Measurements from ENCODE around the gene COLGALT1.
"Not testable (repeated sequence)": the region's sequence is repeated elsewhere in the genome, so short reads cannot be mapped to it uniquely, and the experiment has no call there.

Gene COLGALT1

GRCh38 chr19:17582613-17583012 is 27.2 kb downstream of the COLGALT1 start:
- Histone ChIP-seq H3K79me2 (ENCODE audit: control insufficient read depth, low read length) (no peaks in the 10 kb centered on the region), H3K9me3 (ENCODE audit: control insufficient read depth, insufficient read depth, low read length) (no peaks in the 10 kb centered on the region)

GRCh38 chr19:17584132-17584531 is 28.7 kb downstream of the COLGALT1 start:
- Histone ChIP-seq H3K79me2 (ENCODE audit: control insufficient read depth, low read length) (no peaks in the 10 kb centered on the region), H3K27me3 (ENCODE audit: control insufficient read depth, low read length) (no peaks in the 10 kb centered on the region), H4K20me1 (ENCODE audit: control insufficient read depth, insufficient read depth, low read depth, low read length) (peaks cover 9% of the 10 kb centered on the region; the same call in 1 of the 2 replicates), H3F3A (ENCODE audit: control insufficient read depth, insufficient read depth) (no peaks in the 10 kb centered on the region), H3K36me3 (ENCODE audit: control insufficient read depth, low read length) (peaks cover 39% of the 10 kb centered on the region), H3K4me2 (ENCODE audit: low read length) (no peak overlapping the region), H3K4me3 (ENCODE audit: low read length) (no peak overlapping the region), H3K9me3 (ENCODE audit: control insufficient read depth, insufficient read depth, low read length) (no peaks in the 10 kb centered on the region), H3K27ac (ENCODE audit: low read depth, low read length) (no peak overlapping the region), H3K4me1 (ENCODE audit: control insufficient read depth, low read length) (peaks cover 8% of the 10 kb centered on the region), H3K9me2 (replicated peaks; ENCODE audit: control insufficient read depth, low read length) (no peaks in the 10 kb centered on the region)
- no peak for TF ChIP-seq EZH2phosphoT487 (IDR thresholded peaks at IDR 0.05; ENCODE audit: borderline replicate concordance, low read length)
- TF ChIP-seq CTCF (IDR thresholded peaks at IDR 0.05; ENCODE audit: low read depth, low read length, poor library complexity, severe bottlenecking), result no peak

More at GRCh38 chr19:17582613-17583012, 27.2 kb downstream of the COLGALT1 start:
- H3K36me3 ChIP-seq (ENCODE audit: control insufficient read depth, low read length), result peaks cover 47% of the 10 kb centered on the region
- no peaks in the 10 kb centered on the region; the same call in 1 of the 2 replicates for H3F3A ChIP-seq (ENCODE audit: control insufficient read depth, insufficient read depth)
- no peaks in the 10 kb centered on the region for H3K27me3 ChIP-seq (ENCODE audit: control insufficient read depth, low read length)
- no peaks in the 10 kb centered on the region for H3K9me2 ChIP-seq (replicated peaks; ENCODE audit: control insufficient read depth, low read length)
- no peak overlapping the region for H3K27ac ChIP-seq (ENCODE audit: low read depth, low read length)
- H3K4me3 ChIP-seq (ENCODE audit: low read length), result no peak overlapping the region
- no peak overlapping the region for H3K4me2 ChIP-seq (ENCODE audit: low read length)
- TF ChIP-seq EZH2phosphoT487 (IDR thresholded peaks at IDR 0.05; ENCODE audit: borderline replicate concordance, low read length) (no peak), CTCF (IDR thresholded peaks at IDR 0.05; ENCODE audit: low read depth, low read length, poor library complexity, severe bottlenecking) (peak; percentile 15)
- H4K20me1 ChIP-seq (ENCODE audit: control insufficient read depth, insufficient read depth, low read depth, low read length), result peaks cover 9% of the 10 kb centered on the region; the same call in 1 of the 2 replicates
- H3K4me1 ChIP-seq (ENCODE audit: control insufficient read depth, low read length), result peaks cover 8% of the 10 kb centered on the region

GRCh38 chr19:17585395-17585794 is 29.9 kb downstream of the COLGALT1 start:
- H3K27me3 ChIP-seq (ENCODE audit: control insufficient read depth, low read length); H4K20me1 ChIP-seq (ENCODE audit: control insufficient read depth, insufficient read depth, low read depth, low read length); H3K9me2 ChIP-seq (replicated peaks; ENCODE audit: control insufficient read depth, low read length); H3K27ac ChIP-seq (ENCODE audit: low read depth, low read length); H3K4me1 ChIP-seq (ENCODE audit: control insufficient read depth, low read length); H3K4me3 ChIP-seq (ENCODE audit: low read length); H3K79me2 ChIP-seq (ENCODE audit: control insufficient read depth, low read length); H3F3A ChIP-seq (ENCODE audit: control insufficient read depth, insufficient read depth); H3K4me2 ChIP-seq (ENCODE audit: low read length); H3K9me3 ChIP-seq (ENCODE audit: control insufficient read depth, insufficient read depth, low read length): not testable (repeated sequence)
- peaks cover 26% of the 10 kb centered on the region for H3K36me3 ChIP-seq (ENCODE audit: control insufficient read depth, low read length)

- H3K27ac ChIP-seq (ENCODE audit: low read depth, low read length), result no peak overlapping the region
- H3K9me3 ChIP-seq (ENCODE audit: control insufficient read depth, insufficient read depth, low read length), result no peaks in the 10 kb centered on the region
- no peaks in the 10 kb centered on the region for H4K20me1 ChIP-seq (ENCODE audit: control insufficient read depth, insufficient read depth, low read depth, low read length)
- 0 out of 2 replicates have a peak, but pooled peaks cover 3% of the 10 kb centered on the region for H3K27me3 ChIP-seq (ENCODE audit: control insufficient read depth, low read length)
- H3F3A ChIP-seq (ENCODE audit: control insufficient read depth, insufficient read depth), result no peaks in the 10 kb centered on the region
- no peaks in the 10 kb centered on the region for H3K36me3 ChIP-seq (ENCODE audit: control insufficient read depth, low read length)
- TF ChIP-seq EZH2phosphoT487 (IDR thresholded peaks at IDR 0.05; ENCODE audit: borderline replicate concordance, low read length), result no peak
- TF ChIP-seq CTCF (IDR thresholded peaks at IDR 0.05; ENCODE audit: low read depth, low read length, poor library complexity, severe bottlenecking), result no peak
- no peaks in the 10 kb centered on the region for H3K79me2 ChIP-seq (ENCODE audit: control insufficient read depth, low read length)
- H3K4me2 ChIP-seq (ENCODE audit: low read length), result no peak overlapping the region
- no peak overlapping the region for H3K4me3 ChIP-seq (ENCODE audit: low read length)
- no peaks in the 10 kb centered on the region for H3K4me1 ChIP-seq (ENCODE audit: control insufficient read depth, low read length)
- no peaks in the 10 kb centered on the region for H3K9me2 ChIP-seq (replicated peaks; ENCODE audit: control insufficient read depth, low read length)
These were observed 35.4 kb downstream of the COLGALT1 start for GRCh38 chr19:17590866-17591265.

- H3K9me2 ChIP-seq (replicated peaks; ENCODE audit: control insufficient read depth, low read length), result not testable (repeated sequence)
These were observed 38.8 kb downstream of the COLGALT1 start for GRCh38 chr19:17594296-17594695.

GRCh38 chr19:17598063-17598462 is 42.6 kb downstream of the COLGALT1 start:
- H3F3A ChIP-seq (ENCODE audit: control insufficient read depth, insufficient read depth); H3K4me2 ChIP-seq (ENCODE audit: low read length); H3K27me3 ChIP-seq (ENCODE audit: control insufficient read depth, low read length); H4K20me1 ChIP-seq (ENCODE audit: control insufficient read depth, insufficient read depth, low read depth, low read length); H3K9me3 ChIP-seq (ENCODE audit: control insufficient read depth, insufficient read depth, low read length); H3K4me3 ChIP-seq (ENCODE audit: low read length); H3K79me2 ChIP-seq (ENCODE audit: control insufficient read depth, low read length); H3K27ac ChIP-seq (ENCODE audit: low read depth, low read length); H3K36me3 ChIP-seq (ENCODE audit: control insufficient read depth, low read length); H3K9me2 ChIP-seq (replicated peaks; ENCODE audit: control insufficient read depth, low read length): not testable (repeated sequence)
- peaks cover 25% of the 10 kb centered on the region for H3K4me1 ChIP-seq (ENCODE audit: control insufficient read depth, low read length)

More at GRCh38 chr19:17594296-17594695, 38.8 kb downstream of the COLGALT1 start:
- not testable (repeated sequence) for H3K36me3 ChIP-seq (ENCODE audit: control insufficient read depth, low read length); H3K9me3 ChIP-seq (ENCODE audit: control insufficient read depth, insufficient read depth, low read length); H3K27me3 ChIP-seq (ENCODE audit: control insufficient read depth, low read length); H3K4me3 ChIP-seq (ENCODE audit: low read length); H3F3A ChIP-seq (ENCODE audit: control insufficient read depth, insufficient read depth); H3K4me1 ChIP-seq (ENCODE audit: control insufficient read depth, low read length); H3K79me2 ChIP-seq (ENCODE audit: control insufficient read depth, low read length); H3K27ac ChIP-seq (ENCODE audit: low read depth, low read length); H4K20me1 ChIP-seq (ENCODE audit: control insufficient read depth, insufficient read depth, low read depth, low read length); H3K4me2 ChIP-seq (ENCODE audit: low read length)
